ENCODE measurements around the gene EVI5. TPM values are rescaled to one million over a fixed set of nuclear protein-coding genes. Genes with fewer than 3 reads are reported as not detected.
"Not testable (repeated sequence)": the region's sequence is repeated elsewhere in the genome, so short reads cannot be mapped to it uniquely, and the experiment has no call there.

EVI5 gene
- total and polyA plus RNA-seq, 10 of the 15 experiments (the other 5 are each of a cell fraction or from before 2014, with no cell fraction given), result 0.27 to 6.8 (median 1.7) TPM

- not testable (repeated sequence) for H2AFZ ChIP-seq (ENCODE audit: control insufficient read depth, low read depth, low read length); DNase-seq (ENCODE audit: low read depth, low spot score); H3K79me2 ChIP-seq (ENCODE audit: control insufficient read depth, insufficient read depth, low read length); BruUV-seq (replicated peaks); H3K4me1 ChIP-seq (ENCODE audit: control insufficient read depth, insufficient read depth, low read length); FAIRE-seq; H3K36me3 ChIP-seq (ENCODE audit: control insufficient read depth in 2 of 2, insufficient read depth in 2 of 2, low read length in 1 of 2); H3K4me3 ChIP-seq; H3K9ac ChIP-seq (ENCODE audit: control insufficient read depth, insufficient read depth, low read length); H4K20me1 ChIP-seq (ENCODE audit: control insufficient read depth, insufficient read depth); H3K9me3 ChIP-seq (replicated peaks; ENCODE audit: control insufficient read depth, insufficient read depth, low read length); H3K27me3 ChIP-seq (replicated peaks in 1 of 2; ENCODE audit: control insufficient read depth in 2 of 2, insufficient read depth in 2 of 2, low read length in 1 of 2)
- CTCF ChIA-PET, result interaction anchor here (1.0 to 2.0 kb wide), 4 partner anchors 12 to 102 kb away, joined by 3 to 7 read pairs (median 4); partner anchors contain the start of gene GFI1
- Histone ChIP-seq H3K4me2 (ENCODE audit: control insufficient read depth, insufficient read depth) (peak overlapping the region; percentile 53), H3K27ac (ENCODE audit: control insufficient read depth, insufficient read depth) (peak overlapping the region; percentile 73)
- 34% methylated on average over 5 of the region's 5 CpGs for WGBS (ENCODE audit: insufficient coverage, insufficient replicate concordance, low lambda C conversion rate, missing lambda C conversion rate)
- TF ChIP-seq CEBPB (IDR thresholded peaks at IDR 0.05; ENCODE audit: borderline replicate concordance in 1 of 2, low read depth in 2 of 2, low read length in 2 of 2) (peak in 1 of 2 experiments; percentile 16; a peak in 1 of 4 replicates), CBX5 (IDR thresholded peaks at IDR 0.05; ENCODE audit: low read depth) (0 out of 2 replicates have a peak, but pooled peaks have one; percentile 4)
- POLR2A ChIA-PET, result interaction anchor here (0.7 to 2.5 kb wide), 4 partner anchors 8 to 100 kb away, joined by 3 to 11 read pairs (median 6); no protein-coding TSS in a partner anchor
- in situ Hi-C loops (cut with MboI), result loop anchor here (5.0 kb wide), 1 partner anchor 103 kb away; no protein-coding TSS in a partner anchor
- intact Hi-C loops (cut with micrococcal nuclease; ENCODE audit: unreplicated experiment), result loop anchor here (1.0 to 5.0 kb wide), 4 partner anchors 22 to 188 kb away; no protein-coding TSS in a partner anchor
- RAD21 ChIA-PET (ENCODE audit: unreplicated experiment), result interaction anchor here (1.1 to 2.9 kb wide), 2 partner anchors 12 to 47 kb away, joined by 3 to 23 read pairs; no protein-coding TSS in a partner anchor
- peak; percentile 35 for ATAC-seq
- SMC1A ChIA-PET (ENCODE audit: uncharacterized antibody, unreplicated experiment), result interaction anchor here (1.0 to 2.6 kb wide), 8 partner anchors 12 to 274 kb away, joined by 3 to 15 read pairs (median 6); no protein-coding TSS in a partner anchor
These were observed 200.1 kb downstream of the EVI5 start for GRCh38 chr1:92584810-92585209.

GRCh38 chr1:92583821-92584760 lies 200.8 kb downstream of the EVI5 start:
- in situ Hi-C loops (cut with MboI), result no loop called here
- H3K79me2 ChIP-seq (ENCODE audit: control insufficient read depth, insufficient read depth, low read length), result no peaks in the 10 kb centered on the region
- no peak overlapping the region for H3K9ac ChIP-seq (ENCODE audit: control insufficient read depth, insufficient read depth, low read length)
- peaks cover 8% of the 10 kb centered on the region for H3K4me1 ChIP-seq (ENCODE audit: control insufficient read depth, insufficient read depth, low read length)
- DNase-seq (ENCODE audit: low read depth, low spot score) (peak; percentile 47), FAIRE-seq (no peak), ATAC-seq (peak; percentile 87)
- BruUV-seq (replicated peaks), result no TSS peak
- H3K36me3 ChIP-seq (ENCODE audit: control insufficient read depth in 2 of 2, insufficient read depth in 2 of 2, low read length in 1 of 2), result no peaks in the 10 kb centered on the region
- H3K27me3 ChIP-seq (replicated peaks in 1 of 2; ENCODE audit: control insufficient read depth in 2 of 2, insufficient read depth in 2 of 2, low read length in 1 of 2), result no peaks in the 10 kb centered on the region
- RAD21 ChIA-PET (ENCODE audit: unreplicated experiment), result interaction anchor here (0.7 to 2.9 kb wide), 6 partner anchors 15 to 275 kb away, joined by 3 to 23 read pairs (median 4); partner anchors contain the start of gene GFI1
- intact Hi-C loops (cut with micrococcal nuclease; ENCODE audit: unreplicated experiment), result loop anchor here (1.0 kb wide), 3 partner anchors 21 to 100 kb away; no protein-coding TSS in a partner anchor
- no peak overlapping the region; the same call in 1 of the 2 replicates for H2AFZ ChIP-seq (ENCODE audit: control insufficient read depth, low read depth, low read length)
- peak overlapping the region; percentile 74 for H3K4me2 ChIP-seq (ENCODE audit: control insufficient read depth, insufficient read depth)
- WGBS (ENCODE audit: insufficient coverage, insufficient replicate concordance, low lambda C conversion rate, missing lambda C conversion rate), result 19% methylated on average over 7 of the region's 7 CpGs
- CTCF ChIA-PET, result interaction anchor here (0.5 to 2.0 kb wide), 9 partner anchors 12 to 444 kb away, joined by 3 to 7 read pairs (median 3); no protein-coding TSS in a partner anchor
- SMC1A ChIA-PET (ENCODE audit: uncharacterized antibody, unreplicated experiment), result interaction anchor here (0.6 to 3.9 kb wide), 8 partner anchors 13 to 99 kb away, joined by 3 to 17 read pairs (median 6); no protein-coding TSS in a partner anchor
- H3K4me3 ChIP-seq, result no peak overlapping the region
- H3K27ac ChIP-seq (ENCODE audit: control insufficient read depth, insufficient read depth), result peak overlapping the region; percentile 73
- no peaks in the 10 kb centered on the region for H4K20me1 ChIP-seq (ENCODE audit: control insufficient read depth, insufficient read depth)
- H3K9me3 ChIP-seq (replicated peaks; ENCODE audit: control insufficient read depth, insufficient read depth, low read length), result no peaks in the 10 kb centered on the region; the same call in 1 of the 3 replicates
- POLR2A ChIA-PET, result interaction anchor here (0.7 to 2.5 kb wide), 3 partner anchors 47 to 99 kb away, joined by 6 to 11 read pairs (median 8); no protein-coding TSS in a partner anchor
- TF ChIP-seq CREM (IDR thresholded peaks at IDR 0.05; ENCODE audit: low read depth) (peak; percentile 89), ZBTB11 (CRISPR knock-in tag; IDR thresholded peaks at IDR 0.05) (no peak), ZBTB33 (IDR thresholded peaks at IDR 0.05) (no peak)
